Stimulated activated CD8-positive, alpha-beta memory T cell treated with anti-CD3 and anti-CD28 coated beads, Interleukin-2, amount 100 ng/mL, for 1 hour (primary cell): Measurements from ENCODE around the gene MRPL16.

ENCODE experiments used
- DNase-seq, 2 donors: peaks; one replicate each; pipeline ENCODE4 v3.0.0-alpha.2; 2020; ENCODE audit warnings: low read depth in 2 of 2

The MRPL16 gene

DNA sequence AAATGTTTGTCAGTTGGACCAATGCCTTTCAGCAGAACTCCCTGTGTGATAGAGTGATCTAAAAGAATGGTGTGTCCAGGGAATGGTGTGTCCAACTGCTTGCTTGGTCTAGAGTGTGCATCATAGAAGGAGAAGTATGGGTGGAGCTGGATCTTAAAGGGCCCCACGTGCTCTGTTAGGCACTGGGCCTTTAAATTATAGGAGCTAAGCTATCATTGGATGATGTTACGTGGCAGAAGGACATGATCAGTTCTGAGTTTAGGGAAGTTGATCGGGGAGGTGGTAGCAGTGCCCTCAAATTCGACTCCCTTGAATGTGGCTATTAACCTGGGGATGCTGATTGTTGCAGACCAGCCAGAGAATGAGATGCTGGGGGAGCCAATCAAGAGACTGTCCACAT lies 39.0 kb downstream of the MRPL16 start:
- DNase-seq, result no peak

DNA sequence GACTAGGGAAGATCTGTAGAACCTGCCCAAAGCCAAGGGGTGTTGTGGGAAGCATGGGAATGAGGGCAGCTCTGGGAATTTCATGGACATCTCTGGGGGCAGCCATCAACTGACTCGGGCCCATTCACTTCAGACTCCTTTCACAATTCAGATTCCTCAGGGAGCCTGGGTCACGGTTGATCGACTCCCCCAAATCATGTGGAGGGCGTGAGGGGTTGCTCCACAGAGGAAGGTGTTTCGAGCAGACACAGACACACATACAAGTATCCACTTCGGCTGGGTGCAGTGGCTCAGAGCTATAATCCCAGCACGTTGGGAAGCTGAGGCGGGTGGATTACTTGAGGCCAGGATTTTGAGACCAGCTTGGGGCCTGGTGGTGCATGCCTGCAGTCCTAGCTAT lies 39.7 kb downstream of the MRPL16 start:
- no peak for DNase-seq

DNA sequence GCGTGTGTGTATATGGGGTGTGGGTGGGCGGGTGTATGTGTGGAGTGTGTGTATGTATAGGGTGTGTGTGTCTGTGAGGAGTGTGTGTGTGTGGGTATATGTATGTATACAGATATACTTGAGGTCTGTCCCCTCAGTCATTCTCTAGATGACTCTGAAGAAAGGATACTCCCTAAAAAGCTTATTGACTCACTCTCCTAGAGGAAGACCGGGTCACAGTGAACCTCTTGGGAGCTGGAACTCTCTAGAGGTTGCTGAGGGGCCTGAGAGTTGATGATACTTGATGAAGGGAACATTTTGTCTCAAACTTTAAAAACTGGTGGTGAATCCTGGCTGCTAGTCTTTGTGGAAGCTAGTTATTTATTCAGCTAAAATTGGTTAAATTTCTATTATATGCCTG lies 40.3 kb downstream of the MRPL16 start:
- DNase-seq, result no peak

DNA sequence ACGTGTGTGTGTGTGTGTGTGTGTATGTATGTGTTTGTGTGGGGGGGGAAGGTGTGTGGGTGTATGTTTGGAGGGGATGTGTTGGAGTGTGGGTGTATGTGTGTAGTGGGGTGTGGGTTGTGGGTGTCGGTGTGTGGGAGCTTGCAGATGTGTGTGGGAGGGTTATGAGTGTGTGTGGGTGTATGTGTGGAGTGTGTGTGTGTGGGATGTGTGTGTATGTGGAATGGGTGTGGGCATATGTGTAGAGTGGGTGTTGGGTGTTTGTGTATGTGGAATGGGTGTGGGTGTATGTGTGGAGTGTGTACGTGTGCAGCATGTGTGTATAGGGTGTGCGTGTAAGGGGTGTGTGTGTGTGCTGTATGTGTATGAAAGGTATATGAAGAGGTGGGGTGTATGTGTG lies 40.8 kb downstream of the MRPL16 start:
- no peak for DNase-seq

DNA sequence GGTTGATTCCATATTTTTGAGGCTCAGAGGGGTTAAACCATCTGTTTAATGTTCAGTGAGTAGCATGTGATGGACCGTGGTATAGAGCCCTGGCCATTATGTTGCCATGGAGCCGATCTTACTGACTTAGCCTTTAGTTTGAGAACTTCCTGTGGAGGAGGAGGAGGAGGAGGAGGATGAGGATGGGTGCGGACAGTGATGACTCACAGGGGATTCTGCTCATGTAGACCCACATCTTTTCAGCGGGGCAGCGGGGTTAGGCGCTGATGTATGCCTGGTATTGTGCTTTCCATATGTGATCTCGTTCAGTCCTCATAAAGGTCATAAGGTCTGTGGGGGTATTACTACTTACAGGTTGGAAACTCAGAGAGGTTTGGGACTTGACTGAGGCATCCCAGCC lies 41.5 kb downstream of the MRPL16 start:
- no peak for DNase-seq

DNA sequence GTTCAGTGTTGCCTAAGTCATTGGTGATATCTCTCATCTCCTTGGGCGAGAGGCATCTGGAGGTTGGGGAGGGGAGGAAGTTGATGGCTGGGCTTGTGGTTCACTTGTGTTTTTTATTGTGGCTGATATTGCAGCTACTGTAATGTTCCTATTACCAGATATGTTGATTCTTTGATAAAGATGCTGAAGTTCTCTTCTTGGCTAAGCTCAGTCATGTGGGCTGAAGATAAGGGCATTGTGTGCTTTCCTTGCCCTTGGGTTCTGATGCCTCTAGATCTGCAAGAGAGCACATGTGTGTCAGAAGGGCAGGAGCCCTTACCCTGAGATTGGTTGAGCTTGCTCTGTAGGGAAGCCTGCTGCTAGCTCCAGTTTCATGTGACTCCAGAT lies 43.4 kb downstream of the MRPL16 start:
- DNase-seq, result no peak

DNA sequence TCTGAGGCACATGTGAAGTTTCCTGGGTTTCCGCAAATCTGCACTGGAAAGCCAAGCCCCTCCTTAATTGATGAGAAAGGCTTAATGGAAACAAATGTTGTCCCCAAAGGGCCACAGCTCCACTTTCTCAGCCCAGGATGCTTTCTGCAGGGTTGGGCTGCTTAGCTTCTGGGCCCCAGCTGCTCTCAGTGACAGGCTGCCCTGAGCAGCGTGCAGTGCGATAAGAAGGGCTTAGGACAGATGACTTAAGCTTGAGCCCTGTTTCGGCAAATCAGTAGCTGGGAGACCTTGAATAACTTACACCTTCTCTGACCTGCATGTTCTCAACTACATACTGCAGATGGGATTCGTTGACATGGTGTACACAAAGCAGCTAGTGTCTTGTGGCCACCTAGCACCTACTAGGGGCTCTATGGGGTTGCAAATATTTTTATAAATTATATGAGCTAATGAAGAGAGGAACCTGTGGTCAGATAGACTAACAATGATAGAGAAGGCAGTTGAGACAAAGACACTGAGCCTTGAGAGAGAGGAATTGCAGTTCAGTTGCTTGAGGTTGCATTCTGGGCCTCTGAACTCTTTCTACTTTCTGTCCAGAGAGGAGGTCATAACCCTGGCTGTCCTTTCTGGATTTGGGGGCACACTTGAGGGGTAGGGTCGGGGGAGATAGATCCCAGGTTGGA lies 43.9 kb downstream of the MRPL16 start:
- no peak for DNase-seq

DNA sequence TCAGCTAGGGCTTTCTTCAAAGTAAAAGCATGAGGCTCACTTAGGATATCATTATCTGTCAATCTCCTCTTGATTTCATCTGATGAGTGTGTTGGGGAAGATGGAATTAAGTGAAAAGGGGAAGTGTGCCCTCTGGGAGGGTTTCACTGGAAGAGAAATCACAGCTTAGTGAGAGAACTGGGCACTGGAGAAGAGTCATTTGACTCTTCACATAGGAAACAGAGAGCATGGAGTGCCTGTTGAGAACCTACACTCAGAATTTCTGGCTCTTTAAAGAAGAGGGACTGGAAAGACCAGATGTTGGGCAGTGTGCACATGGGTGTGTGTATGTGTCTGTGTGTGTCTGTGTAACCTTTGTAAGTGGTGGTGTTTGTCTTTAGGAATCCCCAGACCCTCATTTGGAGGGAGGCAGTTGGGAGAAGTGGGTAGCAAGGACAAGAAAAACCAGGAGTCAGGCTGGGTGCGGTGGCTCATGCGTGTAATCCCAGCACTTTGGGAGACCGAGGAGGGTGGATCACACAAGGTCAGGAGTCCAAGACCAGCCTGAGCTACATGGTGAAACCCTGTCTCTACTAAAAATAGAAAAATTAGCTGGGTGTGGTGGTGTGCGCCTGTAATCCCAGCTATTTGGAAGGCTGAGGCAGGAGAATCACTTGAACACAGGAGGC lies 45.4 kb downstream of the MRPL16 start:
- DNase-seq, result no peak

DNA sequence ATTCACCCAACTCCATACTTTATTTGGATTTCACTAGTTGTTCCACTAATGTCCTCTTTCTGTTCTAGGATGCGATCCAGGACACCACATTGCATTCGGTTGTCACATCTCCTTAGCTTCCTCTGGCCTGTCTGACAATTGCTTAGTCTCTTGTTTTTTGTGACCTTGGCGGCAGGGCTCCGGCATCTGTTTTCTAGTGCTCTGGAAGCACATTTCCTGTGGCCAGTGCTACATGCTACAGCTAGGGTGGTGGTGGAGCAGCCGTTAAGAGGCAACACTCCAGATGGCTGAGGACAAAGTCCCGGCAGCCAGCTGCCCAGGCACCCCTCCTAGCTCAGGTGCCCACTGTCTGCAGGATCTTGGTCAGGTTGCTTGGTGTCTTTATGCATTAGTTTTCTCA lies 48.6 kb downstream of the MRPL16 start:
- no peak for DNase-seq

DNA sequence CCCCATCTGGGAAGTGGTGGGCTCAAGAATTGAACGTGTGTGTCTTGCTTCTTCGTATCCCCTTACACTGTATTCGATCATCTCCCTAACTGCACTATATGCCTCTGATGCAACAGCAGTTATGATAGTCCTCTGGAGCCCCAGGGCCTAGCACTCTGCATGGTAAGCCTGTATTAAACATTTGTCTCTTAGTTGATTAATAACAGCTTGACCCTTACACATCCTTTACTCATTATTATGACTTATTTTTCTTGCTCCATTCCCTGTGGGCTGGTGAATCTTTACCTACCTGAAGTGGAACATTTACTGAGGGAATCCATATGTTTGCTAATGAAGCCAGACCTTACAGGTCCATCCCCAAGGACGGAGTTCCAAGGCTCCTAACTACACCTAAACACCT lies 49.8 kb downstream of the MRPL16 start:
- DNase-seq, result no peak

DNA sequence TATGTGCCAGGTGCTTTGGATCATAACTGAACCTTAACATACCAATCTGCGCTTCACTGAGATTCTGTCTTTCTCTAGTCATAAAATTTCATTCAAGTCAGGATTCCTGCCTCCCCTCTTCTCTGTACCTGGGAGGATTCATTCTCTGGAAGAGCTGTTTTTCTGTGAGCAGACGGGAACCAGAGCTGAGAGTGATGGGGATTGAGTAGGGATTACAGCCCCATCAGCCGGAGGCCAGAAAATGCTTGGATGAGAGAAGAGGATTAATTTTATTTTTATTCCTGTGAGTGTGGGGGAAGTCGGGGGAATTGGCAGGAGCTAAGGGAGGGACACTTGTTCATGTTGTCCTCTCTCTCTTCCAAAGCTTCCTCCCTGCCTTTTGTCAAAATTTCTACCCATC lies 50.7 kb downstream of the MRPL16 start:
- no peak for DNase-seq

DNA sequence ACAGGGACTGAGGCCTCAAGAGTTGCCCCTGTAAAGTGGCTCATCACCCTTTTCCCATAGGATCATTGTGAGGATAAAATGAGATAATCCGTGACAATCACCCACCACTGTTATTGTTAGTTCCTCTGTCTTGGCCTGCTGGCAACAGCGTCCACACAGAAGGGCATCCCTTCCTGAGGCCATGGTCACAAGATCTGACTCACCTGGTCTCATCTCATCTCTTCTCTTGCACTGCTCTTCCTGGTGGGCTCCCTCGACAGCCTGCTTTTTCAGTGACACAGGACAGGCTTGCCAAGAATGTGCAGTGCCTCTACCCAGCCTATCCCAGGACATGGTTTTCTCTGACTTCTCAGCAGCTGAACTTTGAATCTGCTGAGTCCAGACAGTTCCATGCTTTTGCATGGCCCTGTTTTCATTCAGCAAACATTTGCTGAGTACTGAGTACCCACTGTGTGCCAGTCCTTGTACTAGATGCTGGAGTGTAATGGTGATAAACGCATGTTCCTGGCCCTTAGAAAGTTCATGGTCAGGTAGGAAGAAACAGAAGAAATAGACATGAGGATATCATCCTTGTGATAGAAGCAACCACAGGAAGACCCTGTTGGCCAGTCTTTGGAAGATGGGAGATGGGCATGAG lies 52.1 kb downstream of the MRPL16 start:
- DNase-seq, result no peak

DNA sequence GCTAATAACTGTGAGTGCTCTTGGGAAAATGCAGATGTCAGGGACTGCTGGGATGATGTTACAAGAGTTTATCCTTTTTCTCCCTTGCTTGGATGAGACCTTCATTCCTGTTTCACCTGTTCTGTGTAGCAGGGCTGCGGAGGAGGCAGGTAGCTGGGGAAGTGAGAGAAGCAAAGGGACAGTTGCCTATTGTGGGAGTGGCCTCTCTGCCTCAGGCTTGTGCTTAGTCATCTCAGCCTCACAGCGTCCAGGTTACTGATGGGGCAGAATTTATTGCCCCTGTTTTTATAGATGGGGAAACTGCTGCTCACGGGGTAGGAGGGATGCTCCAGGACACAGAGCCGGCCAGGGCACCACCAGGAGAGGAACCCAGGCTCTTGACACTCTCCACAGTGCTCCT lies 53.7 kb downstream of the MRPL16 start:
- DNase-seq, result no peak

DNA sequence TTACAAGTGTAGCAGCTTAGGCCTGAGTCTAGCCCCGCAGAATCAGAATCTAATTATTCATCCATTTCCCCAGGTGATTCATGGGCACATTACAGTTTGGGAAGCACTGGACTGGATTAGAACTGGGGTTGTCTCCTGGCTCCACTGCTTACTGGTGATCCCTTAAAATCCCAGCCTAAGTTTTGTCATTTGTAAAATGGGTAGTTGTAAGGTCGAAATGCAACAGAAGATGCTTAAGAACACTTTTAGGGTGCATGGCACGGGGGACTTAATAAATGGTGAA lies 54.1 kb downstream of the MRPL16 start:
- no peak for DNase-seq
